GM19438 (cell line): ENCODE results near the gene PLD5.
"Not testable (repeated sequence)": the region's sequence is repeated elsewhere in the genome, so short reads cannot be mapped to it uniquely, and the experiment has no call there.

Experiments used
- ATAC-seq: cut with Tn5 transposase; IDR thresholded peaks from one replicate; pipeline ENCODE4 v1.9.1; 2021; ENCODE audit warnings: low read depth; ENCODE audit not compliant: unreplicated experiment

PLD5 gene

DNA sequence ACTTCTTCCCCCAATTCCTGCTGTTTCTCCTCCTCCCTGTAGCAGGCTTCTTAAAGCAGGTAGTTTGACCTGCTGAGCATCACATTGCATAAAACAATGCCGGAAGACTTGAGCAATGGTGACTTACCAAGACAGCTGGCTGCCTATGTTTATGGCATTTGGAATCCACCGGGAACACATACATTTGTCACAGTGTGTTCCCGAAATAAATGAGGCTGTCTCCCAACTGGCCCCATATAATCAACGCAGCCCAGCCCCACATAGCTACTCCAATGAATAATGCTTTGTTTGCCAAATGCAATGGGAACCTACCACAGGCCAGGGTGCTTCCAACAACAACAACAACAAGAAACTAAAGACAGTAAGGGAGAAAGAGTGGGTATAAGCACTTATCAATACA lies 339.5 kb downstream of the PLD5 start:
- no peak for ATAC-seq

DNA sequence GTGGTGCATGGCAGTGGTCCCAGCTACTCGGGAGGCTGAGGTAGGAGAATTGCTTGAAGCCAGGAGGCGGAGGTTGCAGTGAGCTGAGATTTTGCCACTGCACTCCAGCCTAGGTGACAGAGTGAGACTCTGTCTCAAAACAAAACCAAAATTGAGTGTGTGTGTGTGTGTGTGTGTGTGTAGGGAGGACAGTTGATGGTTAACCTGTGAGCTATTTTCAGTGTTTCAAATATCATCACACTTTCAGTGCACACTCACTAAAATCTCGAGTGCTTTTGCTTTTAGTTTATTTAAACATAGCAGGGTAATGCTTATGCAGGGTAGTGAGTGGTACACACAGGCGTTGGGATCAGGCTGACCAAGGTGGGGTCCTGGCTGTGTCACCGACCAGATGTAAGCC lies 344.7 kb downstream of the PLD5 start:
- ATAC-seq, result peak; percentile 77

DNA sequence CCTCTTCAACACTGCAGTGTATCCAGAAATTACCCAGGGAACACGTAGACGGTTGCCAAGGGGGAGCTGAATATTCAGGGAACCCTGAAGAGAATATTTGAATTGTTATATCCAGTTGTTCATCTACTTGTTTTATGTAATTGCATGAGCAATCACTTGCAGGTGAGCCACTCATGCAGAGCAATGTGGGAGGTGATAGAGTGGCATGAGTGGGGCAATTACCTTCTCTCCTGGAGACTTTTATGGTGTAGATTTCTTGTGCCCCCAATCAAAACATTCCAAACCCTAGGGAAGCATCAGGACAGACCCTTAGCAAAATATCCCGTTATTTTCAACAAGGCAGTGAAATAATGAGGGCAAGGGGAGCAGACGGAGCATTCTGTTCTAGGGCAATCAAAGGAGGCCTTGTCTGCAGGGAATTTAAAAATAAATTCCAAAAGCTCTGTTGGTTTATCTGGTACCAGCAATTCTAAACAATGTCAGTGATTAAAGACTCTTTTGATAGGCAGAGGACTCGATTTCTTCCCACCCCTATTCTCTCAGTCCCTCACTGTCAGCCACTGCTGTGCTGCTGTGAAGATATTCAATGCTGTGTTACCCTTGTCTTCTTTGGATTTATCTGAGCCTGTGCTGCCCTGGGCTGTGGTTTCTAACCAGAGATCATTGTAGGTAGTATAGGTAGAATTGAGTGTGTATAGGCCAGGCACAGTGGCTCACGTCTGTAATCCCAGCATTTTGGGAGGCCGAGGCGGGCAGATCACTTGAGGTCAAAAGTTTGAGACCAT lies 345.4 kb downstream of the PLD5 start:
- no peak for ATAC-seq

DNA sequence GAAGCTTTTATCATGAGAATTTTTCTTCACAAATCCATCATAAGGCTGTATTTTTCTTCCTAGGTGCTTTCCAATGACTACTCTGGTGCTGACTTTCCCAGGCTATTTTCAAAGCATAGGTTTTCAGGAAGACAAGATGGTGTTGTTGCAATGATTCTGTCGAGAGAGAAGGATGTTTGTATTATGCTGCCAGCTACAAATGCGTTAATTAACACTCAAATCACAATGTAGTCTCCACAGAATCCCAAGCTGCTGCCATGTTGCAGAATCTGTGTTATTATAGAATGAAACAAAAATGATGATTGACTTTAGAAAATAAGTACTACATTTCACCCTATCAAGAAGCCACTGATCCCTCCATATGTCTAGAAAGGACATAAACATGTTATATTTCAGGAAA lies 346.1 kb downstream of the PLD5 start:
- ATAC-seq, result no peak

DNA sequence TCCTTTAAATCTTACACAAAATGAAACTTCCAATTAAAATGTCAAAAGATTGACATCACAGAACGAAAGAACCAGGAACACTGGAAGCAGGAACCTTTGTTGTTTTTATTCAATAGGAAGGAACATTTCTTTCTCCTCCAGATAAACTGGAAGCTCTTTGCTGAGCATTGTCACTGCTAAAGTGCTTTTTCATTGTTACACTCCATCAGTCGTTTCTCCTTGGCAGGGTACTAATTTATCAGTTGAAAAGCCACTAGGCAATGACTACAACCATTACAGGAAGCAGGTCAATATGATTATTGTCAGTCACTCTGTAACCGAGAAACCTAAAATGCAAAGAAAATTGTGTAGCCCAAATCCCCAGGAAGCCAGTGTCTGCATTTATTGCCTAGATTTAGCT lies 362.4 kb downstream of the PLD5 start:
- ATAC-seq, result no peak

DNA sequence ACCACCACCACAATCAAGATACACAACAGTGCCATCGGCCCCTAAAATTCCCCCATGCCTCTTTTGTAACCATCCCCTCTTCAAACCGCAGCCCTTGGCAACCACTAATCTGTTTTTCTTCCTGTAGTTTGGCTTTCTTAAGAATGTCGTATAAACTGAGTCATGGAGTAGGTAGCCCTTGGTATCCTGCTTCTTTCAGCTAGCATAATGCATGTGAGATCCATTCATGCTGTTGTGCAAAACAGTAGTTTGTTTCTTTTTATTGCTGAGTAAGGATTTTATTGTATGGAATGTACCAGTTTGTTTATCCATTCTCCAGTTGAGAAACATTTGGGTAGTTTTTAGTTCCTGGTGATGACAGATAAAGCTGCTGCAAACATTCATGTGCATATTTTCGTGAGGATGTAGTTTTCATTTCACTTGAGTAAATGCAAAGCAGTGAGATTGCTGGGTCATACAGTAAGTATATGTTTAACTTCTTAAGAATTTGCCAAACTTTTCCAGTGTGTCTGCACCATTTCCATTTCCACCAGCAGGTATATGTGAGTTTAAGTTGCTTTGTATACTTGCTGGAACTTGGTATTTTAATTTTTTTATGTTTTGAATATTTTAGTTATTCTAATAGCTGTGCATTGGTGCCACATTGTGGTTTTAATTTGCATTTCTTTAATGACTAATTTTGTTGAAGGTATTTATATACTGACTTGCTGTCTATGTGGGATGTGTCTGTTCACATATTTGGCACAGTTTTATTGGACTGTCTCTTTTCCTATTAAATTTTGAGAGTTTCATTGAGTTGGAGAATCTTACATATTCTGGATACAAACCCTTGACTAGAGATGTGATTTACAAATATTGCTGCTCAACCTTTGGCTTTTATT lies 377.2 kb downstream of the PLD5 start:
- ATAC-seq, result peak; percentile 48

DNA sequence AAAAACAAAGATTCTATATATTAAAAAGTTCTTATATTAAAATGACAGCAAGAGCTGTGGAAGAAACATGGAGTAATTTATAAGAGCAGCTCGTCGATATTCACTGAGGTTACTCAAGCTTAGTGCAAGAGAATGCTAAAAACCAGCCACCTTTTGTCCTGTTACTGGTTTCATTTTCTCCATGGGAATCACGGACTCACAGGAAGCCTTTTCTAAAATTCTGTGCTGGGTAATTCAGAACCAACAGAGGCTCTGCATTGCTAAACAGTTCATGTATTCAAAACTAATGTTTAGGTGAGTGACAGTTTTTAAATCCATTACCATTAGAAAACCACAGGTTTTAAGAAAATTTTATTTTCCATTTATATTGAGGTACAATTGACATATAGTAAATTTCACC lies 377.8 kb downstream of the PLD5 start:
- no peak for ATAC-seq

DNA sequence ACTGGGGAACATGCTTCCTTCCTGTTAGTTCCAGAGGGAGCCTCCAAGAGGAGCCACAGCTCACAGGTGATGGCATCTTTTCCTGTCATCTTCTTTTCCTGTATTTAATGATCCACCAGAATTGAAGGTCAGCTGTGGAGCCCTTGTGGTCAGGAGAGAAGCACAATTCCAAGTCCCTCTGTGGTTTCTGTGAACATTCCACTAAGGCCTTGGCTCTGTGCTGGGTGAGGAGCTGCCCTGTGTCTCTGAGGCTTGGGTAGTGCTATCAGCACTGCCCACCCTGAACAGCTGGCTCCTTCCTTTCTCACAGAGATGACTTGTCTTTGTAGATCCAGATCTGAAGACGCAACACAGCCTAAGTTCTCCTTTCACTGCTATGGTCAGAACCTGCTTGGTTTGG lies 383.7 kb downstream of the PLD5 start:
- ATAC-seq, result no peak

DNA sequence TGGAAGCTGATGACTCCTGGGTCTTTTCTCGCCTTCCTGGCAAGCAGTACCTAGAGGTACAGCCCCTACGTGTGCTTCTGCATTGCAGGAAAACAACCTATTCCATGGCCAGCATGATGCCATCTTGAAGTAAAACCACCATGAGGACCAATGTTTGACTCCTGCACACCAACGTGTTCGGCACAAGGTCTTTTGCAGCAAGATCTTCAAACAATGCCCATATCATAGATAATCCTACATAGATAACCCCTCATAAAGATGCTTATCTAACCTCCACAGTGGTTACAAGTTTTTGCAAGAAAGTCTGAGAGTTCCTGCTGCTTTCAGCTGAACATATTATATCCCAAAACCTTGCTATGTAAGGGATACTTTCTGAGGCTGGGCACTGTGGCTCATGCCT lies 384.5 kb downstream of the PLD5 start:
- ATAC-seq, result no peak

DNA sequence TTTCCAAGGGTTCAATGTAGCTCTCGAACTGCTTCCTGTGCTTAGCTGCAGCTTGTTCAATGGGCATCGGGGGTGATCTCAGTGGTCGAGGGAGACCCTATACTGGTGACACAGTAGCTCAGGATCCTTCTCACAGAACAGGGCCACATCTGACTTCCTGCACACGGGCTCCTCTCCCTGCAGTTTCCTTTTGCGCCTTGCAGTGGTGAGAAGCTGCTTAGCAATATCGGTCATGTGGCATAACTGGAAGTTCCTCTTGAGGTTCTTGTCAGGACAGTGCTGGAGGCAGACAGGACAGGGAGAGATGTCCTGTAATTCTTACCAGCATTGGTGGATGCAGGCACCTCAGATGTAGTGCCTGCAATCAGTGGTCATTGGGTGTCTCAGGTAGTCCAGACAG lies 385.1 kb downstream of the PLD5 start:
- ATAC-seq, result peak; percentile 82

DNA sequence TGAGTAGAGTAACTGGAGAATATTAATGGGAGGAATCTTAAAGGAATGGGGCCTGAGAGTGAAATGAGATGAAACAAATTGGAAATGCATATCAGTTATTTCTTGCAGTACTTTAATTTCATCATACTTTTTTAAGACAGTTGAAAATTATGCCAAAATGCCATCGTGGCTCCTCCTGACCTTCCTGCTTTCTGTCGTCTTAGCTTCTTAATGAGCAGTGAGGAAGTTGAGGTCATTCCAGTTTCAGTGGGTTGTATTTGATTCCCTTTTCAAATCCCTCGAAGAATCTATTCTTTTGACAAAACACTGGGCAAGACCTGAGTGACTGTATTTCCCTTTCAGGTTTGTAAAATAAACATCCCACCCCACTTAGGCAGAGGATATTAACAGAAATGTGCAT lies 390.7 kb downstream of the PLD5 start:
- ATAC-seq, result no peak

DNA sequence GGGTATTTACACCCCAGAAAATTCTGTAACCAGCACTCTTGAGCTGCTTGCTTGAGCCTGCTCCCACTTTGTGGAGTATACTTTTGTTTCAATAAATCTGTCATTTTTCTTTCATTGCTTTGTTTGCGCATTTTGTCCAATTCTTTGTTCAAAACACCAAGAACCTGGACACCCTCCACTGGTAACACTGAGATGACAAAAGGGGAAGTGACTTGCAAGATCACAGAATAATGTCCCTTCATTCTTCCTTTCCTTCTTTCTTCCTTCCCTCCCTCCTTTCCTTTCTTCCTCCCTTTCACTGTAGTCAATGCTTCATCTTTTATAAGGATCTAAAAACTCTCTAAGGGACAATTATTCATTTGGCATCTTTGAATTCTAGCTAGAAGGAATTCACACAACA lies 391.1 kb downstream of the PLD5 start:
- ATAC-seq, result no peak

DNA sequence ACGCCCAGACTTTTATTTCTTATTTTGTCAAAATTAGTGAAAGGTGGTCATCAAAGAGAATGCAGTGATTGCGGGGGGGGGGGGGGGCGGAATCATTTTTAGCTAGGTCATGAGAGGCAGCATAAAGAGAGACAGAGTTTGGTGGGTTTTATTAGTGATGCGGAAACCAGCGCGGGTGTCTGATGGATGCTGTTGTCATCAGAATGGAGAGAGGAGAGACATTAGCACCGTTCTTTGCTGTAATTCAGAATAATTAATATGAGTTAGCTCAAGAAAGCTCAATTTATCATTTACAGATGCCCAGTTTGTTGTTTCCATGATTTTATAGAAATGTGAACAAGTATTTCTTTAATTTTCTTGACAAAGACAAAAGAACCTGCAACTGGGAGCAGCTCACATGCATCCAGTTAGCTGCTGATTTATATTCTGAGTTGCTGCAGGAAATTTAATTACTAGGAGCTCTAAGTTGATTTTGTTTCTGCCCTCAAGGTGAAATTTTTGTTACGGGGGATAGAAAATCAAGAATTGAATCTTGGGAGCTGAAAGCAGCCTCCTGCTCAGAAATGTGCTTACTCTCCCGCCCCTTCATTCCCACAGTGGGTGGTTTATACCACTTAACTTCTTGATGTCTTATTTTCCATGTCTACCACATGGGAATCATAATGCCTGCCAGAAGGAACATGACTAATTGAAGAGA lies 392.2 kb downstream of the PLD5 start:
- no peak for ATAC-seq

DNA sequence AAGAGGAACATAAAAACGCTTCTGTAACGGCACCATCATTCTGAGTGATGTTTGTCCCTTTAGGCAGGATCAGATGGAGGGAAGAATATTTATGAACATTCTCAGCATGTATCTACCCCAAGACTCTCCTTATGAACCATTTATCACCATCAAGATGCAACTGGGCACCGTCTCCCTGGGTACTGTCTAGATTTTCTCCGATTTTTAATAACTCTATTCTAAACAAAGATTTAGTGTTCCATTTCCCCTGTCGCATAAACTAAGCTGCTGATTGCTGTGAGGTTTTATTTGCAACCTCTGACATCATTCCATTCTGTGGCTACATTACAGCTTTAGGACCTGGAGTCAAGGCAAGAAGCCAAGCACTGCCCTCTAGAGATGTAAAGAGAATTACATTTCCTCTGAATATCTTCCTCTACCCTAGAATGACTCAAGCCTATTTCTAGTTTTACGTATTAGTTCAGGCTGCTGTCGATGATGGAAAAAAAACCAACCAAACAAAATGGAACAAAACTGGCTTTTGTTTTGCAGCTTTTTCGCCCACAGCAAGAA lies 395.5 kb downstream of the PLD5 start:
- no peak for ATAC-seq

DNA sequence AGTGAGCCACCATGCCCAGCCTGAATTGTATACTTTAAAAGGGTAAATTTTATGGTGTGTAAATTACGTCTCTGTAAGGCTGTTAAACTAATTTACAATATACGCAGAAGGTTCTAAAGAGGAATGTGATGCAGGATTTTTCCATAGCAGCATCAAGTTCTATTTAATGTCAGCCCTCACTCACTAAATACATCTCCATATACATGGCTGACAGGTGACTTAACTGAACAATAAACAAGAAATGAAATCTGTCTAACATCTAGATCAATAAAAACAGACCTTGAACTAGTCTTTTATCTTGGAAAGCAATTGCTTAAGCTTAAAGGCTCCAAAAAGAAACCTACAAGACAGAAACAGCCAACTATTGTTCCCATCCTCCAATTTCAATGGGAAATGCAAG lies 404.1 kb downstream of the PLD5 start:
- no peak for ATAC-seq

DNA sequence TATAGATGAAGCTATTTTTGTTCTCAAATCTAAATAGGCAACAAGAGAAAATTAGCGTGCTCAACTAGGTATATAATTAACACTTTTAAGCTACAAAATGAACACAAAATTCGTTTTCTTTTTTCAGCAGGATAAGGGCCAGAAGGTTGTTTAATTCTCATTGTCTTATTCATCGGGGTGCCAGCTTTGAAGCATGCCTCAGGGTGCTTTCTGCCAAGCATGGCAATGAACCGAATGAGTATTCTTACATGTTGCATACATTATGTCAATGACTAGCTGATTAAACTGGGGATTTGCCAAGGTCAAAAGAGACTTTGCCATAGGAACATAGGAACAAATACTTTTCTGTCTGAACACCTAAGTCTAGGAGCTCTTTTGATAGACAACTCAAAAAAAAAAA lies 423.6 kb downstream of the PLD5 start:
- ATAC-seq, result no peak

DNA sequence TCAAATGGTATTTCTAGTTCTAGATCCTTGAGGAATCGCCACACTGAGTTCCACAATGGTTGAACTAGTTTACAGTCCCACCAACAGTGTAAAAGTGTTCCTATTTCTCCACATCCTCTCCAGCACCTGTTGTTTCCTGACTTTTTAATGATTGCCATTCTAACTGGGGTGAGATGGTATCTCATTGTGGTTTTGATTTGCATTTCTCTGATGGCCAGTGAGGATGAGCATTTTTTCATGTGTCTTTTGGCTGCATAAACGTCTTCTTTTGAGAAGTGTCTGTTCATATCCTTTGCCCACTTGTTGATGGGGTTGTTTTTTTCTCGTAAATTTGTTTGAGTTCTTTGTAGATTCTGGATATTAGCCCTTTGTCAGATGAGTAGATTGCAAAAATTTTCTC lies 427.2 kb downstream of the PLD5 start:
- not testable (repeated sequence) for ATAC-seq

DNA sequence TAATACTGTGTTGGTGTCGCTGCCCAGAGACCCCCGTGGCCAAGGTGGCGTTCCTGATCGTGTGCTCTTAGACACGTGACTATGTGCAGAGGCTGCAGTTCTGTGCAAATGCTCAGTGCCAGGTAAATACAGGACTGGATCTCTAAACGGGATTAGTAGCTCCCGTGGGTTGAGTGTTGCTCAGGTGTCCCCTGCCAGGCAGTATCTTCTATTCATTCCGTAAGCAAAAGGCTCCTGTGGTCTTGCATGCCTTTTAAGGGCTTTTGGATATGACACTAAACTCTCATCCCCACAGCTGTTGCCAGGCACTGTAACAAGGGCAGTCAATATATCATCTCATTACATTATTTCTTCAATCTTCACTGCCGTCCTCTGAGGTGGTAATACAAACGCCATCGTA lies 431.4 kb downstream of the PLD5 start:
- ATAC-seq, result no peak

DNA sequence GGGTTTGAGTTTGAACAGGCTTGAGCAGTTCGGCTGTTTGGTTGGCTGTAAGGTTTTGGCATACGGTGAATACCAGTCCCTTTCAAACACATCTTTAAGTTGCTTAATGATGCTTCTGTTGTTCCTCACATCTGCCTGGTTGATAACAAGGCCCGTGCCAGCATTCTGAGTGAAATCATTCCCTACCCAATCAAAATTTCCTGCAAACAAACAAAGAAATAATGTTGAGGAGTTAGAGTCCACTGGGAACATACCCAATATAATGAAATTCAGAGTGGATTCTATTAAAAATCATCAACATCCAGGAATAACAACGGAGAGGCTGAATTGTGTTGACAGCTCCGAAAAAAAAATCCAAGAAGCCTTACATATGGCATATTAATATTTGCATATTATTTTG lies 434.6 kb downstream of the PLD5 start:
- no peak for ATAC-seq

DNA sequence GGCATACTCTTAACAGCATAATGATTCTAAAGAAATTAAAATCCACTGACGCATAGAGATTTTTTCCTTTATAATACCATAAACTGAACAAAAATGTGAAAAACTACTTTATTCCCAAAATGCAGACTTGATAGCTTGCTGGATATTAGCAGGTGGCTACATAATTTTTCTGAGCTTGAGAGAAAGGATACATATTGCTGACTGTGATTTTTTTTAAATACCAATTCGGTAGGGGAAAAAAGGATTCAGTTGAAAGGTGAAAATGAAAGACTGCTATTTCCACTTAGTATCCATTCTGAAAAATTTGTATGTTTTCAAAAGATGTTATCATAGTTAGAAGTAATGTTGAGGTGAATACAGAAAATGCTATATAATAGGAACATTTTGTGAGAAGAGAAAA lies 435.6 kb downstream of the PLD5 start:
- no peak for ATAC-seq

DNA sequence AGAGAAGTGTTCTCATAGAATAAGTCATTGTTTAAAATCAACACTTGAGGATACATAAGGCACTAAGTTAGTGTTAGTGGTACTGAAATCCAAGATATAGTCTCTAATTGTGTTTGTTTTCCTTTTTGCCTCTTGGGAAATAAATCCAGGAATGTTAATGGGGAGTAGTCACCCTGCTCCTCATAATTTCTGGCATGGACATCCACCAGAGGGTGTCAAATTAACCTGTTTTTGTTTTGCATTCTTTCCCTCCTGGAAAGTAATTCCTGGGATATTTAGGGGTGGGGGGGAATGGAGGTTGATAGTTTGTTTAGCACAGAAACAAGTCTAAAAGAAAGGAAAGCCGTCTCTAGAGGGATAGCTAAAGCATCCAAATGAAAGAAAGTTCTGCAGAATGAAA lies 437.8 kb downstream of the PLD5 start:
- ATAC-seq, result no peak
